Activated T-cell treated with anti-CD3 and anti-CD28 coated beads, Interleukin-2, amount 50 U/mL, for 48 hours (primary cell): ENCODE measurements around the gene FRZB.

Experiments used
- DNase-seq, 2 experiments: peaks; one replicate each; pipeline ENCODE4 v3.0.0-alpha.2; 2020

FRZB gene

DNA sequence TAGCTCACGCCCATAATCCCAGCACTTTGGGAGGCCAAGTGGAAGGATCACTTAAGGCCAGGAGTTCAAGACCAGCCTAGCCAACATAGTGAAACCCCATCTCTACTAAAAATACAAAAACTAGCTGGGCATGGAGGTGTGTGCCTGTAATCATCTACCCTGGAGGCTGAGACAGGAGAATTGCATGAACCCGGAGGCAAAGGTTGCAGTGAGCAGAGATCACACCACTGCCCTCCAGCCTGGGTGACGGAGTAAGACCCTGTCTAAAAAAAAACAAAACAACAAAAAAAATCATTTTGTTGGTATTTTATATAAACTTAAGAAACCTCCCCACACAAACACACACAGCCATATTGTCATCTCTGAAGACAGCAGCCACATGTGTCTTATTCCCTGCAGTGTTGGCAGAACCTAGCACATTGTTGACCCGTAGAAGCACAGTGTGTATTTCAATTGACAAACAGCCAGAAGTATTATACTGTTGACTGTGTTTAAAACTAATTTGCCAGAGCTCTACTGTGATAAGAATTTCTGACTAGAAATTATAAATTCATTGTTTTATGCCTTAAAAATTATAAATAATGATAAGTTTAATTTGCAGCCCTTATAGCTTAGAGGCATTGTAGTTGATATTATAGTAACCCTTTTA is 82.3 kb downstream of the FRZB start:
- no peak for DNase-seq
